WTC11 (cell line): ENCODE data around the gene IL20. TPM values are rescaled to one million over a fixed set of nuclear protein-coding genes. Genes with fewer than 3 reads are reported as not detected.

ENCODE experiments used
- ATAC-seq: fragments of 200-7000 bp; cut with Tn5 transposase; 2 replicates; pipeline ENCODE4 v1.10.0; 2021; ENCODE audit warnings: mild to moderate bottlenecking, moderate library complexity
- CTCF ChIA-PET: fragments of 300-600 bp; sonication (Branson Sonifier 250); formaldehyde crosslinking; loops from one replicate; lab custom pipeline; 2021; ENCODE audit warnings: antibody characterized with exemption; lab: Charles Lee
- POLR2A ChIA-PET: fragments of 350-600 bp; sonication (Branson Sonifier 250); formaldehyde crosslinking; loops from one replicate; lab custom pipeline; 2021; ENCODE audit warnings: antibody characterized with exemption; lab: Charles Lee
- DNase-seq: peaks from one replicate; pipeline ENCODE4 v3.0.0; 2021; ENCODE audit warnings: low spot score
- H3K27ac Mint-ChIP-seq: 2 replicates; pipeline ENCODE4 v1.8.0; 2021; ENCODE audit warnings: mixed read lengths
- H3K27me3 Mint-ChIP-seq: 2 replicates; pipeline ENCODE4 v1.8.0; 2021; ENCODE audit warnings: low read depth, mild to moderate bottlenecking, moderate library complexity, mixed read lengths
- H3K36me3 Mint-ChIP-seq: 2 replicates; pipeline ENCODE4 v1.8.0; 2021; ENCODE audit warnings: mixed read lengths
- H3K4me1 Mint-ChIP-seq: 2 replicates; pipeline ENCODE4 v1.8.0; 2022; ENCODE audit warnings: mixed read lengths
- H3K4me3 Mint-ChIP-seq: 2 replicates; pipeline ENCODE4 v1.8.0; 2021; ENCODE audit warnings: mild to moderate bottlenecking, moderate library complexity, mixed read lengths
- H3K9me3 Mint-ChIP-seq: 2 replicates; pipeline ENCODE4 v1.8.0; 2021; ENCODE audit warnings: mixed read lengths
- CTCF ChIP-seq: fragments of 200-600 bp; IDR thresholded peaks from 2 replicates; pipeline ENCODE4 v1.8.0; 2022; ENCODE audit warnings: antibody characterized with exemption
- ESRRA ChIP-seq: sonication (generic); formaldehyde crosslinking; IDR thresholded peaks from 2 replicates; pipeline ENCODE4 v1.8.1; 2022; ENCODE audit warnings: mild to moderate bottlenecking, missing genetic modification reagents, borderline replicate concordance
- ETV6 ChIP-seq: sonication (generic); formaldehyde crosslinking; IDR thresholded peaks from 2 replicates; pipeline ENCODE4 v1.8.1; 2022; ENCODE audit warnings: mild to moderate bottlenecking, missing genetic modification reagents
- FOXP4 ChIP-seq: sonication (generic); formaldehyde crosslinking; IDR thresholded peaks from 2 replicates; pipeline ENCODE4 v1.8.0; 2022; ENCODE audit warnings: mild to moderate bottlenecking, missing genetic modification reagents
- HMGXB4 ChIP-seq: sonication (generic); formaldehyde crosslinking; IDR thresholded peaks from 2 replicates; pipeline ENCODE4 v1.8.1; 2023; ENCODE audit warnings: mild to moderate bottlenecking, moderate library complexity, missing genetic modification reagents
- IRF1 ChIP-seq: sonication (generic); formaldehyde crosslinking; IDR thresholded peaks from 2 replicates; pipeline ENCODE4 v1.8.0; 2023; ENCODE audit warnings: missing genetic modification reagents
- KAT7 ChIP-seq: sonication (generic); formaldehyde crosslinking; IDR thresholded peaks from 2 replicates; pipeline ENCODE4 v1.8.1; 2023; ENCODE audit warnings: missing genetic modification reagents, mild to moderate bottlenecking, borderline replicate concordance
- MXD4 ChIP-seq: fragments of 250-450 bp; sonication (Bioruptor Pico); IDR thresholded peaks from 2 replicates; pipeline ENCODE4 v1.8.0; 2021; ENCODE audit warnings: mild to moderate bottlenecking, moderate library complexity, borderline replicate concordance
- NR2C2 ChIP-seq: sonication (generic); formaldehyde crosslinking; IDR thresholded peaks from 2 replicates; pipeline ENCODE4 v1.8.0; 2022; ENCODE audit warnings: mild to moderate bottlenecking, missing genetic modification reagents
- OVOL2 ChIP-seq: fragments of 250-450 bp; sonication (Bioruptor Pico); IDR thresholded peaks from 2 replicates; pipeline ENCODE4 v1.9.0; 2021; ENCODE audit warnings: mild to moderate bottlenecking, borderline replicate concordance
- RORB ChIP-seq: fragments of 250-450 bp; sonication (Bioruptor Pico); IDR thresholded peaks from 2 replicates; pipeline ENCODE4 v1.9.0; 2021; ENCODE audit warnings: mild to moderate bottlenecking
- TEAD4 ChIP-seq: sonication (generic); formaldehyde crosslinking; IDR thresholded peaks from 2 replicates; pipeline ENCODE4 v1.8.0; 2022; ENCODE audit warnings: mild to moderate bottlenecking, missing genetic modification reagents
- ZNF232 ChIP-seq: sonication (generic); formaldehyde crosslinking; IDR thresholded peaks from 2 replicates; pipeline ENCODE4 v1.8.0; 2022; ENCODE audit warnings: mild to moderate bottlenecking, missing genetic modification reagents
- ZNF671 ChIP-seq: fragments of 250-450 bp; sonication (Bioruptor Pico); IDR thresholded peaks from 2 replicates; pipeline ENCODE4 v1.8.0; 2021; ENCODE audit warnings: mild to moderate bottlenecking
- total RNA-seq: library from RNA; stranded (reverse); gene quantifications from 3 replicates; pipeline ENCODE4 v1.2.3, GENCODE V29; 2021
- TF ChIP-seq, protein P1 (sequence below): sonication (generic); formaldehyde crosslinking; IDR thresholded peaks from 2 replicates; pipeline ENCODE4 v1.8.1; 2022; ENCODE audit warnings: low read depth, missing genetic modification reagents, borderline replicate concordance
- TF ChIP-seq, protein P2 (sequence below): sonication (generic); formaldehyde crosslinking; IDR thresholded peaks from 2 replicates; pipeline ENCODE4 v1.8.1; 2022; ENCODE audit warnings: mild to moderate bottlenecking, missing genetic modification reagents, moderate library complexity, borderline replicate concordance
- TF ChIP-seq, protein P3 (sequence below): sonication (generic); formaldehyde crosslinking; IDR thresholded peaks from 2 replicates; pipeline ENCODE4 v1.8.1; 2022; ENCODE audit warnings: mild to moderate bottlenecking, moderate library complexity, missing genetic modification reagents

IL20 gene
- total RNA-seq, 1 experiment from 2014 or later = not detected

- no peaks in the 10 kb centered on the region; the same call in 1 of the 2 replicates for H3K4me1 Mint-ChIP-seq
- H3K4me3 Mint-ChIP-seq = no peak overlapping the region
- H3K27me3 Mint-ChIP-seq = no peaks in the 10 kb centered on the region; the same call in 1 of the 2 replicates
- no peak overlapping the region for H3K27ac Mint-ChIP-seq
- ChIA-PET CTCF (interaction anchor here (1.0 to 1.5 kb wide), 4 partner anchors 26 to 205 kb away, joined by 3 to 7 read pairs (median 4); no protein-coding TSS in a partner anchor), POLR2A (no interaction called here)
- ATAC-seq (no peak), DNase-seq (no peak)
- H3K36me3 Mint-ChIP-seq = no peaks in the 10 kb centered on the region
- TF ChIP-seq, protein P1, sequence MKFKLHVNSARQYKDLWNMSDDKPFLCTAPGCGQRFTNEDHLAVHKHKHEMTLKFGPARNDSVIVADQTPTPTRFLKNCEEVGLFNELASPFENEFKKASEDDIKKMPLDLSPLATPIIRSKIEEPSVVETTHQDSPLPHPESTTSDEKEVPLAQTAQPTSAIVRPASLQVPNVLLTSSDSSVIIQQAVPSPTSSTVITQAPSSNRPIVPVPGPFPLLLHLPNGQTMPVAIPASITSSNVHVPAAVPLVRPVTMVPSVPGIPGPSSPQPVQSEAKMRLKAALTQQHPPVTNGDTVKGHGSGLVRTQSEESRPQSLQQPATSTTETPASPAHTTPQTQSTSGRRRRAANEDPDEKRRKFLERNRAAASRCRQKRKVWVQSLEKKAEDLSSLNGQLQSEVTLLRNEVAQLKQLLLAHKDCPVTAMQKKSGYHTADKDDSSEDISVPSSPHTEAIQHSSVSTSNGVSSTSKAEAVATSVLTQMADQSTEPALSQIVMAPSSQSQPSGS = no peak
- TF ChIP-seq ZNF671 = no peak
- TF ChIP-seq CTCF = no peak
- TF ChIP-seq TEAD4 = no peak
- TF ChIP-seq, protein P2, sequence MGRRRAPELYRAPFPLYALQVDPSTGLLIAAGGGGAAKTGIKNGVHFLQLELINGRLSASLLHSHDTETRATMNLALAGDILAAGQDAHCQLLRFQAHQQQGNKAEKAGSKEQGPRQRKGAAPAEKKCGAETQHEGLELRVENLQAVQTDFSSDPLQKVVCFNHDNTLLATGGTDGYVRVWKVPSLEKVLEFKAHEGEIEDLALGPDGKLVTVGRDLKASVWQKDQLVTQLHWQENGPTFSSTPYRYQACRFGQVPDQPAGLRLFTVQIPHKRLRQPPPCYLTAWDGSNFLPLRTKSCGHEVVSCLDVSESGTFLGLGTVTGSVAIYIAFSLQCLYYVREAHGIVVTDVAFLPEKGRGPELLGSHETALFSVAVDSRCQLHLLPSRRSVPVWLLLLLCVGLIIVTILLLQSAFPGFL (CRISPR knock-in tag) = no peak
- no peak for TF ChIP-seq FOXP4 (CRISPR knock-in tag)
- no peak for TF ChIP-seq OVOL2 (CRISPR knock-in tag)
- TF ChIP-seq RORB (CRISPR knock-in tag) = no peak
- no peak for TF ChIP-seq ESRRA (CRISPR knock-in tag)
- TF ChIP-seq HMGXB4 (CRISPR knock-in tag) = no peak
- TF ChIP-seq ETV6 (CRISPR knock-in tag) = no peak
- TF ChIP-seq NR2C2 (CRISPR knock-in tag) = no peak
- TF ChIP-seq ZNF232 (CRISPR knock-in tag) = no peak
- no peak for TF ChIP-seq IRF1 (CRISPR knock-in tag)
- TF ChIP-seq, protein P3, sequence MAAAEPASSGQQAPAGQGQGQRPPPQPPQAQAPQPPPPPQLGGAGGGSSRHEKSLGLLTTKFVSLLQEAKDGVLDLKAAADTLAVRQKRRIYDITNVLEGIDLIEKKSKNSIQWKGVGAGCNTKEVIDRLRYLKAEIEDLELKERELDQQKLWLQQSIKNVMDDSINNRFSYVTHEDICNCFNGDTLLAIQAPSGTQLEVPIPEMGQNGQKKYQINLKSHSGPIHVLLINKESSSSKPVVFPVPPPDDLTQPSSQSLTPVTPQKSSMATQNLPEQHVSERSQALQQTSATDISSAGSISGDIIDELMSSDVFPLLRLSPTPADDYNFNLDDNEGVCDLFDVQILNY (CRISPR knock-in tag) = no peak
- no peak for TF ChIP-seq KAT7
- no peak for TF ChIP-seq MXD4 (CRISPR knock-in tag)
- no peaks in the 10 kb centered on the region for H3K9me3 Mint-ChIP-seq
Measured at GRCh38 chr1:206836111-206836510, 29.3 kb upstream of the IL20 start.
